ENCODE results near the gene PRR15L. TPM values are rescaled to one million over a fixed set of nuclear protein-coding genes. Genes with fewer than 3 reads are reported as not detected.

PRR15L gene
- total and polyA plus RNA-seq, 2 experiments from 2014 or later: 56.5 to 66.4 TPM

DNA sequence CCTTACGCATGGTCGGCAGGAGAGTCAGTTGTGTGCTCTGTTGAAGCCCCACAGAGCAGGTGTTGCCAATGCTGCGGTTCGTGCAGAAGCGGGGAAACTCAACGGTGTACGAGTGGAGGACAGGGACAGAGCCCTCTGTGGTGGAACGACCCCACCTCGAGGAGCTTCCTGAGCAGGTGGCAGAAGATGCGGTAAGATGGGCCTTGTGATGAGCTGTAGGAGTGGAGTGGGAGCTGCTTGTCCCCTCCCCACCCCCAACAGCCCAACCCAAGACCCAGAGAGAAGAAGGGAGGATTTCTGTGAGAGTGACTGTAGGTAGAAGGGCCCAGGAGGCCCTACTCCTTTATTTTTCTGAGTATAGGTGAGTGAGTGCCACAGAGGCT is 18.1 kb upstream of the PRR15L start:
- H3K27ac ChIP-seq: no peak overlapping the region
- no peaks in the 10 kb centered on the region for H3K36me3 ChIP-seq (replicated peaks; ENCODE audit: insufficient read depth, low read depth)
- DNase-seq (ENCODE audit: low spot score): no peak
- 97% methylated on average over 10 of the region's 10 CpGs for WGBS (ENCODE audit: low lambda C conversion rate, missing lambda C conversion rate)
- H2AFZ ChIP-seq: no peak overlapping the region
- H4K20me1 ChIP-seq (ENCODE audit: insufficient read depth, poor library complexity, severe bottlenecking): no peaks in the 10 kb centered on the region
- H3K79me2 ChIP-seq: peaks cover 17% of the 10 kb centered on the region
- H3K4me2 ChIP-seq: no peak overlapping the region
- TF ChIP-seq, protein P1, sequence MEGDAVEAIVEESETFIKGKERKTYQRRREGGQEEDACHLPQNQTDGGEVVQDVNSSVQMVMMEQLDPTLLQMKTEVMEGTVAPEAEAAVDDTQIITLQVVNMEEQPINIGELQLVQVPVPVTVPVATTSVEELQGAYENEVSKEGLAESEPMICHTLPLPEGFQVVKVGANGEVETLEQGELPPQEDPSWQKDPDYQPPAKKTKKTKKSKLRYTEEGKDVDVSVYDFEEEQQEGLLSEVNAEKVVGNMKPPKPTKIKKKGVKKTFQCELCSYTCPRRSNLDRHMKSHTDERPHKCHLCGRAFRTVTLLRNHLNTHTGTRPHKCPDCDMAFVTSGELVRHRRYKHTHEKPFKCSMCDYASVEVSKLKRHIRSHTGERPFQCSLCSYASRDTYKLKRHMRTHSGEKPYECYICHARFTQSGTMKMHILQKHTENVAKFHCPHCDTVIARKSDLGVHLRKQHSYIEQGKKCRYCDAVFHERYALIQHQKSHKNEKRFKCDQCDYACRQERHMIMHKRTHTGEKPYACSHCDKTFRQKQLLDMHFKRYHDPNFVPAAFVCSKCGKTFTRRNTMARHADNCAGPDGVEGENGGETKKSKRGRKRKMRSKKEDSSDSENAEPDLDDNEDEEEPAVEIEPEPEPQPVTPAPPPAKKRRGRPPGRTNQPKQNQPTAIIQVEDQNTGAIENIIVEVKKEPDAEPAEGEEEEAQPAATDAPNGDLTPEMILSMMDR (IDR thresholded peaks at IDR 0.05; ENCODE audit: poor library complexity): no peak
- no peak for TF ChIP-seq EZH2 (IDR thresholded peaks at IDR 0.05; ENCODE audit: borderline replicate concordance)
- no peak for TF ChIP-seq EZH2phosphoT487 (IDR thresholded peaks at IDR 0.05; ENCODE audit: low read depth, severe bottlenecking, unreplicated experiment)
- no peaks in the 10 kb centered on the region for H3K9me2 ChIP-seq (replicated peaks; ENCODE audit: insufficient read depth)
- H3K27me3 ChIP-seq: no peaks in the 10 kb centered on the region
- H3K4me3 ChIP-seq: no peak overlapping the region
- H3K9me3 ChIP-seq (ENCODE audit: low read depth): no peaks in the 10 kb centered on the region
- peaks cover 7% of the 10 kb centered on the region for H3K4me1 ChIP-seq (ENCODE audit: insufficient read depth)

- WGBS (ENCODE audit: low lambda C conversion rate, missing lambda C conversion rate): 84% methylated on average over 15 of the region's 15 CpGs
- no peaks in the 10 kb centered on the region for H3K36me3 ChIP-seq (replicated peaks; ENCODE audit: insufficient read depth, low read depth)
These were observed 17.6 kb upstream of the PRR15L start for GRCh38 chr17:47975189-47975822.

GRCh38 chr17:47973541-47973940 is 15.9 kb upstream of the PRR15L start:
- Histone ChIP-seq H3K4me3 (no peak overlapping the region), H3K4me2 (no peak overlapping the region), H3K27ac (no peak overlapping the region), H3K36me3 (replicated peaks; ENCODE audit: insufficient read depth, low read depth) (no peaks in the 10 kb centered on the region), H2AFZ (no peak overlapping the region), H3K9me3 (ENCODE audit: low read depth) (no peaks in the 10 kb centered on the region), H3K9me2 (replicated peaks; ENCODE audit: insufficient read depth) (no peaks in the 10 kb centered on the region), H3K27me3 (no peaks in the 10 kb centered on the region), H4K20me1 (ENCODE audit: insufficient read depth, poor library complexity, severe bottlenecking) (no peaks in the 10 kb centered on the region), H3K4me1 (ENCODE audit: insufficient read depth) (peaks cover 16% of the 10 kb centered on the region), H3K79me2 (peaks cover 17% of the 10 kb centered on the region)
- no peak for DNase-seq (ENCODE audit: low spot score)
- TF ChIP-seq, protein P1 (IDR thresholded peaks at IDR 0.05; ENCODE audit: poor library complexity): no peak
- no peak for TF ChIP-seq EZH2phosphoT487 (IDR thresholded peaks at IDR 0.05; ENCODE audit: low read depth, severe bottlenecking, unreplicated experiment)
- TF ChIP-seq EZH2 (IDR thresholded peaks at IDR 0.05; ENCODE audit: borderline replicate concordance): no peak
- 98% methylated on average over 8 of the region's 8 CpGs for WGBS (ENCODE audit: low lambda C conversion rate, missing lambda C conversion rate)

More at GRCh38 chr17:47975189-47975822, 17.6 kb upstream of the PRR15L start:
- no peaks in the 10 kb centered on the region for H3K27me3 ChIP-seq
- no peak overlapping the region for H3K4me3 ChIP-seq
- no peak overlapping the region for H3K4me2 ChIP-seq
- no peak overlapping the region for H2AFZ ChIP-seq
- DNase-seq (ENCODE audit: low spot score): no peak
- H3K9me3 ChIP-seq (ENCODE audit: low read depth): no peaks in the 10 kb centered on the region
- no peaks in the 10 kb centered on the region for H4K20me1 ChIP-seq (ENCODE audit: insufficient read depth, poor library complexity, severe bottlenecking)
- peaks cover 9% of the 10 kb centered on the region for H3K4me1 ChIP-seq (ENCODE audit: insufficient read depth)
- H3K9me2 ChIP-seq (replicated peaks; ENCODE audit: insufficient read depth): no peaks in the 10 kb centered on the region
- peaks cover 17% of the 10 kb centered on the region for H3K79me2 ChIP-seq
- H3K27ac ChIP-seq: no peak overlapping the region
- TF ChIP-seq, protein P1 (IDR thresholded peaks at IDR 0.05; ENCODE audit: poor library complexity): no peak
- TF ChIP-seq EZH2phosphoT487 (IDR thresholded peaks at IDR 0.05; ENCODE audit: low read depth, severe bottlenecking, unreplicated experiment): no peak
- TF ChIP-seq EZH2 (IDR thresholded peaks at IDR 0.05; ENCODE audit: borderline replicate concordance): no peak
